Measurements from ENCODE around the gene MPG.

Gene MPG

GRCh38 chr16:78444-79150, 572 bp downstream of the MPG start:
- H3K4me1 ChIP-seq (ENCODE audit: control insufficient read depth, insufficient read depth, low read length) = peaks cover 43% of the 10 kb centered on the region
- H3K27me3 ChIP-seq (ENCODE audit: control insufficient read depth, insufficient read depth, low read length) = no peaks in the 10 kb centered on the region
- H3K9ac ChIP-seq (ENCODE audit: low read depth, low read length) = peak overlapping the region; percentile 64; the same call in 1 of the 2 replicates
- H3K36me3 ChIP-seq (ENCODE audit: control insufficient read depth, insufficient read depth, low read length) = peaks cover 8% of the 10 kb centered on the region
- H3K27ac ChIP-seq (ENCODE audit: low read depth, low read length) = no peak overlapping the region
- peak overlapping the region; percentile 83 for H3K4me3 ChIP-seq (ENCODE audit: low read depth, low read length)
- H3K9me3 ChIP-seq (ENCODE audit: control insufficient read depth, insufficient read depth, low read length) = no peaks in the 10 kb centered on the region

DNA sequence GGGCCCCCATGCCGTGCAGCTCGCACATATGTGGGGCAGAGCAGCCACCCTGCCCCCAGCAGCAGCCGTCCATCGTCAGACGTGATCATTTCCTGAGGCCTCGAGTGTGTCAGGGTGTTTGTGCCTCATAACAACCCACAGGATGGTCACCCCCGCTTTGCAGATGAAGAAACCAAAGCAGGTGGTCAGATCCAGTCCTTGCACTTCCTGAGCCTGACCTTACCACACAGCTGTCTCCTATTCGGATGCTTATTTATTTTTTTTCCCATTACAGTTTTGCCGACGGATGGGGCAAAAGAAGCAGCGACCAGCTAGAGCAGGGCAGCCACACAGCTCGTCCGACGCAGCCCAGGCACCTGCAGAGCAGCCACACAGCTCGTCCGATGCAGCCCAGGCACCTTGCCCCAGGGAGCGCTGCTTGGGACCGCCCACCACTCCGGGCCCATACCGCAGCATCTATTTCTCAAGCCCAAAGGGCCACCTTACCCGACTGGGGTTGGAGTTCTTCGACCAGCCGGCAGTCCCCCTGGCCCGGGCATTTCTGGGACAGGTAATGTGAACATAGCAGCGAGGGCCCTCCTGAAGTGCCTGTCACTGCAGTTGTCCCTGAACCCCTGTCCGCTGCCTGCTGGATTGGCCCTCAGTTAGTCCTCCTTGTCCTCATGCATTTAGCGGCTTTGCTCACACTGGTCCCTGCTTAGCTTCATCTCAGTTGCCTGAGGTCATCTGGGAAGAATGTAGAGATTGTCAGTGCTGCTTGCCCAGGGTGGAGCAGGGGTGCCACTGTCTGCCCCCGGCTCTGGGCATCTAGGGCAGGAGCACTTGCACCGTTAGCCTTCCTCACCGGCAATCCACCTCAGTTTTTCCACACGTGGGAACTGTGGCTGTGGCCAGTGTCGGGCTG, 1.4 kb downstream of the MPG start:
- Histone ChIP-seq H3K9me3 (ENCODE audit: control insufficient read depth, insufficient read depth, low read length) (no peaks in the 10 kb centered on the region), H3K4me3 (ENCODE audit: low read depth, low read length) (peak overlapping the region; percentile 83; the same call in 1 of the 2 replicates), H3K27ac (ENCODE audit: low read depth, low read length) (no peak overlapping the region), H3K36me3 (ENCODE audit: control insufficient read depth, insufficient read depth, low read length) (peaks cover 13% of the 10 kb centered on the region), H3K9ac (ENCODE audit: low read depth, low read length) (no peak overlapping the region), H3K4me1 (ENCODE audit: control insufficient read depth, insufficient read depth, low read length) (peaks cover 35% of the 10 kb centered on the region), H3K27me3 (ENCODE audit: control insufficient read depth, insufficient read depth, low read length) (no peaks in the 10 kb centered on the region)

DNA sequence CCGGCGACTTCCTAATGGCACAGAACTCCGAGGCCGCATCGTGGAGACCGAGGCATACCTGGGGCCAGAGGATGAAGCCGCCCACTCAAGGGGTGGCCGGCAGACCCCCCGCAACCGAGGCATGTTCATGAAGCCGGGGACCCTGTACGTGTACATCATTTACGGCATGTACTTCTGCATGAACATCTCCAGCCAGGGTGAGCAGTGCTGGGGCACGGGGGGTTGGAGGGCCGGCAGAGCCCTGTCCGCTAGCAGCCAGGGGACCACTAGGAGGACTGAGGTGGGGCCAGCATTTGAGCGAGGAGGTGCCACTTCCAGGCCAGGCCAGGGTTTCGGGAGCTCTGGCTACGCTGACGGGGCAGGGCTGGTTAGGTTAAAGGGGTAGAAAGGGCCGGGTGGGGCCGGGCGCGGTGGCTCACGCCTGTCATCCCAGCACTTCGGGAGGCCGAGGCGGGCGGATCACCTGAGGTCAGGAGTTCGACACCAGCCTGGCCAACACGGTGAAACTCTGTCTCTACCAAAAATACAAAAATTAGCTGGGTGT, 5.1 kb downstream of the MPG start:
- no peaks in the 10 kb centered on the region for H3K9me3 ChIP-seq (ENCODE audit: control insufficient read depth, insufficient read depth, low read length)
- H3K36me3 ChIP-seq (ENCODE audit: control insufficient read depth, insufficient read depth, low read length) = peaks cover 45% of the 10 kb centered on the region
- H3K27ac ChIP-seq (ENCODE audit: low read depth, low read length) = no peak overlapping the region
- H3K9ac ChIP-seq (ENCODE audit: low read depth, low read length) = no peak overlapping the region
- H3K4me1 ChIP-seq (ENCODE audit: control insufficient read depth, insufficient read depth, low read length) = peaks cover 8% of the 10 kb centered on the region
- no peak overlapping the region for H3K4me3 ChIP-seq (ENCODE audit: low read depth, low read length)
- no peaks in the 10 kb centered on the region for H3K27me3 ChIP-seq (ENCODE audit: control insufficient read depth, insufficient read depth, low read length)

DNA sequence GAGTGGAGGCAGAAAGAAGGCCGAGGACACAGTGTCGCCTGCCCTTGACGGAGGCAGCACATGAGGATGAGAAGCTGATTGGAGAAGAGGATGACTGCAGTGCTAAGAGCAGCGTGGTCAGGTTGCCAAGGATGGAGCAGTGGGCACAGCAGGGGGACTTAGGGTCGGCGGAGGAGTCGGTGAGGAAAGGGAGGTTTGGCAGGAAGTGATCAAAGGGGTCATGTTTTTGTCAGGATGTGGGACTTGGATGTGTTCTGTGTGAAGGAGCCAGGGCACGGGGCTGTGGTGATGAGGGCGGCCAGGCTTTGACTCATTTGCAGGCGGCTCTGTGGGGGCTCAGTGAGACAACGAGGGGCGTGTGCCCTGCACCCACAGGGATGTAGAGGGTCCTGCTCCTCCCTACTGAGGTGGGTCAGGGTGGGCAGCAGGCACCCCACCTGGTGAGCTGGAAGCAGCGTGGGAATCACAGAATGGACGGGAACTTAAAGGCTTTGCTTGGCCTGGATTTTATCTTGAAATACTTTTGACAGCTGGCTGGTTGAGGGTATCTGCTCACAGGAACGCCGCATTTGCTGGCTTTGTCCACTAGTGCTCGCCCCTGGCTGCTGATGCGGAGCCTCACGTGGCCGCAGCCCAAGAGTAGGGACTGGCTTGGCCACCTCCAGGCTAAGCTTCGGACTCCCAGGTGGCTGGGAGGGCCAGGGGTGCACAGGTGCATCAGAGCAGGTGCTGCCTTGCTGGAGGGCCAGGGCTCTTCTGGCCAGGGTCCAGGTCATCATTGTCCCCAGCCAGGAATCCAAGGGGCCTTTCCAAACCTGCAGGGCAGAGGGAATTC, 6.0 kb downstream of the MPG start:
- Histone ChIP-seq H3K9ac (ENCODE audit: low read depth, low read length) (no peak overlapping the region), H3K27ac (ENCODE audit: low read depth, low read length) (no peak overlapping the region), H3K4me3 (ENCODE audit: low read depth, low read length) (no peak overlapping the region), H3K9me3 (ENCODE audit: control insufficient read depth, insufficient read depth, low read length) (no peaks in the 10 kb centered on the region), H3K36me3 (ENCODE audit: control insufficient read depth, insufficient read depth, low read length) (peaks cover 52% of the 10 kb centered on the region), H3K4me1 (ENCODE audit: control insufficient read depth, insufficient read depth, low read length) (peaks cover 3% of the 10 kb centered on the region; the same call in 1 of the 2 replicates), H3K27me3 (ENCODE audit: control insufficient read depth, insufficient read depth, low read length) (no peaks in the 10 kb centered on the region)

DNA sequence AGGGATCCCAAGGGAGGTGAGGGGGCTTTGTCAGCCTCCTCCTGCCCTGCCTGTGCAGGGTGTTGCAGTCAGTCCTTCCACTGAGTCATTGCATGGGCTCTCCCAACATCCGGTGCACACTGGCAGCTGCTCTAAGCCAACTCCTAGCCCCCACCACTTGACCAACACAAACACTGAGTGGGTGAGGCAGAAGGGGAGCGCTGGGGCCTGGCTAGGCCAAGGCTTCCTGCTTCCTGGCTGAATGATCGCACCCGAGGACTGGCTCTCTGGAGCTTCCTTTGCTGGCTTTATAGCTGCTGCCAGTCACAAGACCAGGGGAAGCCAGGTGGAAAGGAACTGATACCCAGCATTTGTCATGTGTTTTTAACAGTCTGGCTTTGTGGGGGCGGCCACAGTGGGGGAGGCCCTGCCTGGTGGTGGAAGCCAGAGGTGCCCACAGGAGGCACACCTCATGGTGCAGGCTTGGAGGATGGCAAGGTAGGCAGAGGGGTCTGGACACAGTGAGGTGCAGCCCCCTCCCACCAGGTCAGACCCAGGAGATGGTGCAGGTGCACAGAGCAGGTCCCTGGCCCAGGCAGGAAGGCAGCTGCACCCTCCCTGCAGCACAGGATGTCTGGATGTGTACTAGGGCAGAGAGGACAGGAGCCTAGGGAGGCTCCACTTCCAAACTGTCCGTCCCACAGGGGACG, 6.8 kb downstream of the MPG start:
- Histone ChIP-seq H3K4me1 (ENCODE audit: control insufficient read depth, insufficient read depth, low read length) (no peaks in the 10 kb centered on the region), H3K36me3 (ENCODE audit: control insufficient read depth, insufficient read depth, low read length) (peaks cover 55% of the 10 kb centered on the region), H3K27me3 (ENCODE audit: control insufficient read depth, insufficient read depth, low read length) (no peaks in the 10 kb centered on the region), H3K9ac (ENCODE audit: low read depth, low read length) (no peak overlapping the region), H3K9me3 (ENCODE audit: control insufficient read depth, insufficient read depth, low read length) (no peaks in the 10 kb centered on the region), H3K27ac (ENCODE audit: low read depth, low read length) (no peak overlapping the region), H3K4me3 (ENCODE audit: low read depth, low read length) (no peak overlapping the region)

DNA sequence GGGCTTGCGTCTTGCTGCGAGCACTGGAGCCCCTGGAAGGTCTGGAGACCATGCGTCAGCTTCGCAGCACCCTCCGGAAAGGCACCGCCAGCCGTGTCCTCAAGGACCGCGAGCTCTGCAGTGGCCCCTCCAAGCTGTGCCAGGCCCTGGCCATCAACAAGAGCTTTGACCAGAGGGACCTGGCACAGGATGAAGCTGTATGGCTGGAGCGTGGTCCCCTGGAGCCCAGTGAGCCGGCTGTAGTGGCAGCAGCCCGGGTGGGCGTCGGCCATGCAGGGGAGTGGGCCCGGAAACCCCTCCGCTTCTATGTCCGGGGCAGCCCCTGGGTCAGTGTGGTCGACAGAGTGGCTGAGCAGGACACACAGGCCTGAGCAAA, 7.4 kb downstream of the MPG start:
- Histone ChIP-seq H3K27ac (ENCODE audit: low read depth, low read length) (no peak overlapping the region), H3K9me3 (ENCODE audit: control insufficient read depth, insufficient read depth, low read length) (no peaks in the 10 kb centered on the region), H3K36me3 (ENCODE audit: control insufficient read depth, insufficient read depth, low read length) (peaks cover 55% of the 10 kb centered on the region), H3K9ac (ENCODE audit: low read depth, low read length) (no peak overlapping the region), H3K4me1 (ENCODE audit: control insufficient read depth, insufficient read depth, low read length) (no peaks in the 10 kb centered on the region), H3K4me3 (ENCODE audit: low read depth, low read length) (no peak overlapping the region), H3K27me3 (ENCODE audit: control insufficient read depth, insufficient read depth, low read length) (no peaks in the 10 kb centered on the region)

DNA sequence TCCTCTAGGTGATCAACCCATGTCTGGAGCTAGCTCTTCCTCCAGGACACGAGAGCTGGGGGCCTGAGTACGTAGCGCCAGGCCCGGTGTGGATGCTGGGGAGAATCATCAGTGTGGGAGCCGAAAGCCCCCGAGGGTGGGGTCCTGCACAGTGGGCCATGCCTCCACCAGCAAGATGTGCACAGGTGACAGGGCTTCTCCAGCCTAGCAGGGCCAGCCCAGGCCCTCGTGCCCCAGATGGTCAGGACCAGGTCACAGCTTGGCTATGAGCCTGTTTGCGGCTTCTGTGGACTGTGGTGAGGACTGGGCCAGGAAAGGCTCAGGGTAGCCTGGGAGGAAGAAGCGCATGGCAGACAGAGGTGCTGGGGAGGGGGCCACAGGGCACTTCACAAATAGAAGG, 7.8 kb downstream of the MPG start:
- H3K9ac ChIP-seq (ENCODE audit: low read depth, low read length) = no peak overlapping the region
- peaks cover 57% of the 10 kb centered on the region for H3K36me3 ChIP-seq (ENCODE audit: control insufficient read depth, insufficient read depth, low read length)
- H3K4me3 ChIP-seq (ENCODE audit: low read depth, low read length) = no peak overlapping the region
- H3K27ac ChIP-seq (ENCODE audit: low read depth, low read length) = no peak overlapping the region
- no peaks in the 10 kb centered on the region for H3K27me3 ChIP-seq (ENCODE audit: control insufficient read depth, insufficient read depth, low read length)
- H3K9me3 ChIP-seq (ENCODE audit: control insufficient read depth, insufficient read depth, low read length) = no peaks in the 10 kb centered on the region
- H3K4me1 ChIP-seq (ENCODE audit: control insufficient read depth, insufficient read depth, low read length) = no peaks in the 10 kb centered on the region

GRCh38 chr16:86483-86952, 8.5 kb downstream of the MPG start:
- no peaks in the 10 kb centered on the region for H3K4me1 ChIP-seq (ENCODE audit: control insufficient read depth, insufficient read depth, low read length)
- no peak overlapping the region for H3K27ac ChIP-seq (ENCODE audit: low read depth, low read length)
- no peak overlapping the region for H3K4me3 ChIP-seq (ENCODE audit: low read depth, low read length)
- no peak overlapping the region for H3K9ac ChIP-seq (ENCODE audit: low read depth, low read length)
- peaks cover 57% of the 10 kb centered on the region for H3K36me3 ChIP-seq (ENCODE audit: control insufficient read depth, insufficient read depth, low read length)
- no peaks in the 10 kb centered on the region for H3K9me3 ChIP-seq (ENCODE audit: control insufficient read depth, insufficient read depth, low read length)
- H3K27me3 ChIP-seq (ENCODE audit: control insufficient read depth, insufficient read depth, low read length) = no peaks in the 10 kb centered on the region

GRCh38 chr16:88613-89012, 10.6 kb downstream of the MPG start:
- Histone ChIP-seq H3K27ac (ENCODE audit: low read depth, low read length) (no peak overlapping the region), H3K9ac (ENCODE audit: low read depth, low read length) (no peak overlapping the region), H3K36me3 (ENCODE audit: control insufficient read depth, insufficient read depth, low read length) (peaks cover 57% of the 10 kb centered on the region), H3K4me3 (ENCODE audit: low read depth, low read length) (no peak overlapping the region), H3K4me1 (ENCODE audit: control insufficient read depth, insufficient read depth, low read length) (no peaks in the 10 kb centered on the region), H3K27me3 (ENCODE audit: control insufficient read depth, insufficient read depth, low read length) (no peaks in the 10 kb centered on the region), H3K9me3 (ENCODE audit: control insufficient read depth, insufficient read depth, low read length) (no peaks in the 10 kb centered on the region)
